Loucy (cell line): Measurements from ENCODE around the gene PLPP3.

Experiments used
- CTCF ChIP-seq: fragments of 200-600 bp; sonication (generic); conservative IDR thresholded peaks from 2 replicates; pipeline ENCODE4 v1.5.1; 2014; ENCODE audit warnings: mild to moderate bottlenecking, antibody characterized with exemption, low read length
- EZH2phosphoT487 ChIP-seq: fragments of 200-600 bp; IDR thresholded peaks from 2 replicates; pipeline ENCODE4 v1.6.1; 2018; ENCODE audit warnings: antibody characterized with exemption, mild to moderate bottlenecking, moderate library complexity, borderline replicate concordance

GRCh38 chr1:56542651-56543050 is 36.7 kb downstream of the PLPP3 start:
- TF ChIP-seq CTCF (no peak), EZH2phosphoT487 (no peak)
